HFF-Myc (cell line): ENCODE data around the gene PPP1R36.

Experiments used
- DNase-seq: peaks from one replicate; pipeline ENCODE4 v3.0.0-alpha.2; 2011; ENCODE audit warnings: low read depth; ENCODE audit errors: extremely low read depth
- H3K4me3 ChIP-seq: replicated peaks from 2 replicates; pipeline ENCODE4 v1.5.1; 2011; ENCODE audit warnings: low read depth, mild to moderate bottlenecking, control low read depth, low read length
- CTCF ChIP-seq: IDR thresholded peaks from 2 replicates; pipeline ENCODE4 v1.5.1; 2012; ENCODE audit warnings: mild to moderate bottlenecking, low read depth, low read length, control low read depth; ENCODE audit errors: missing control alignments

PPP1R36 gene

GRCh38 chr14:64549791-64550620 lies at the start of gene PPP1R36:
PPP1R36 (plus strand) TSS chr14:64549961; CDS start chr14:64549998, 37 bp downstream.
- no peak within 1 kb of the TSS for H3K4me3 ChIP-seq
- DNase-seq: no peak
- TF ChIP-seq CTCF: no peak

GRCh38 chr14:64500088-64500487 lies 49.7 kb upstream of the PPP1R36 start:
- TF ChIP-seq CTCF: no peak
- no peak overlapping the region for H3K4me3 ChIP-seq
- no peak for DNase-seq

- peak overlapping the region; percentile 84 for H3K4me3 ChIP-seq
- no peak for DNase-seq
- TF ChIP-seq CTCF: no peak
Measured at GRCh38 chr14:64501411-64502171, 48.2 kb upstream of the PPP1R36 start.

GRCh38 chr14:64502456-64502855 lies 47.3 kb upstream of the PPP1R36 start:
- TF ChIP-seq CTCF: no peak
- no peak for DNase-seq
- H3K4me3 ChIP-seq: peak overlapping the region; percentile 84

- DNase-seq: no peak
Measured at GRCh38 chr14:64502887-64503433, 46.8 kb upstream of the PPP1R36 start.

More at GRCh38 chr14:64502887-64503433, 46.8 kb upstream of the PPP1R36 start:
- no peak for TF ChIP-seq CTCF
- H3K4me3 ChIP-seq: peak overlapping the region; percentile 84
